NCI-H1930 (cell line): ENCODE measurements around the gene IRGQ.
"Not testable (repeated sequence)": the region's sequence is repeated elsewhere in the genome, so short reads cannot be mapped to it uniquely, and the experiment has no call there.

Experiments
- DNase-seq, 2 experiments: peaks; one replicate each; lab custom pipeline; 2025; lab: John Stamatoyannopoulos, UW

Gene IRGQ

GRCh38 chr19:43623889-43624670 lies 28.1 kb upstream of the IRGQ start:
- DNase-seq, result no peak

- no peak for DNase-seq
Observed at GRCh38 chr19:43622956-43623355, 27.0 kb upstream of the IRGQ start.

- DNase-seq, result no peak
Observed at GRCh38 chr19:43622070-43622469, 26.1 kb upstream of the IRGQ start.

GRCh38 chr19:43620061-43621001 lies 24.4 kb upstream of the IRGQ start:
- DNase-seq, result no peak

- peak; percentile 92 to 95 for DNase-seq
Observed at GRCh38 chr19:43619262-43620060, 23.5 kb upstream of the IRGQ start, which contains the start of gene ZNF428. Gene ZNF428, minus strand, starts transcription at chr19:43619629. Its CDS starts 5,325 bp downstream, at chr19:43614304.

- DNase-seq, result peak; percentile 77 to 86
Observed at GRCh38 chr19:43618921-43619261, 23.0 kb upstream of the IRGQ start.

- no peak for DNase-seq
Observed at GRCh38 chr19:43616954-43617353, 21.0 kb upstream of the IRGQ start.

GRCh38 chr19:43616306-43616705 lies 20.4 kb upstream of the IRGQ start:
- no peak for DNase-seq

- no peak for DNase-seq
Observed at GRCh38 chr19:43612374-43612773, 16.4 kb upstream of the IRGQ start.

- no peak for DNase-seq
Observed at GRCh38 chr19:43611788-43612187, 15.9 kb upstream of the IRGQ start, which contains the start of gene SRRM5. Gene SRRM5, plus strand, starts transcription at chr19:43612088. Its CDS starts 34 bp downstream, at chr19:43612122.

- no peak for DNase-seq
Observed at GRCh38 chr19:43610493-43610892, 14.6 kb upstream of the IRGQ start.

- no peak for DNase-seq
Observed at GRCh38 chr19:43609872-43610271, 13.9 kb upstream of the IRGQ start.

- no peak for DNase-seq
Observed at GRCh38 chr19:43607238-43608205, 11.6 kb upstream of the IRGQ start.

GRCh38 chr19:43606569-43607229 lies 10.8 kb upstream of the IRGQ start:
- DNase-seq, result no peak

- DNase-seq, result no peak
Observed at GRCh38 chr19:43605875-43606568, 10.1 kb upstream of the IRGQ start.

GRCh38 chr19:43600326-43600725 lies 4.4 kb upstream of the IRGQ start:
- DNase-seq, result not testable (repeated sequence)

GRCh38 chr19:43599635-43600295 lies 3.8 kb upstream of the IRGQ start:
- DNase-seq, result no peak

- DNase-seq, result no peak
Observed at GRCh38 chr19:43598445-43599240, 2.7 kb upstream of the IRGQ start.
